ENCODE data around the gene CDH13. TPM values are rescaled to one million over a fixed set of nuclear protein-coding genes. Genes with fewer than 3 reads are reported as not detected.

CDH13 gene
- total and polyA plus RNA-seq, 2 experiments from 2014 or later: 1.6 to 4.4 TPM

DNA sequence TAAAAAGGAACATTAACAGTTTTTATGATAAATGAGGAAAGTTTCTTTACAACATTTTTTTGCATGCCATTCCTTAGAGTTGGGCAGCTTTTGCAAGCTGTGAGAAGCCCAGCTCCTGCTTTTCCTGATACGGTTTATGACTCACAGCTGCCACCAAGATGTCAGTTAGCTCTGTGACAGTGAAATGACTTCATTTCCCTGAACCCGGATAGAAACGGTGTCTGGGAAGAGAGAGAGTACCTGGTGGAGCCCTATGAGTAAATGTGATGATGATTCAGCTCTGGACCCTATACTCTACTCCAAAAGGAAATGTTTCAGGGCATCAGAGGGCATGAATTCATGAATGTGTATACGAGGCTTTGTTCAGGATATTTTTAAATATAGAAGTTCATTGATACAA is 814.7 kb downstream of the CDH13 start:
- TF ChIP-seq STAT1 (IDR thresholded peaks at IDR 0.05; ENCODE audit: unreplicated experiment) (no peak), JUNB (IDR thresholded peaks at IDR 0.05; ENCODE audit: unreplicated experiment) (no peak), ZNF114 (CRISPR knock-in tag; IDR thresholded peaks at IDR 0.05) (no peak), ZNF462 (CRISPR knock-in tag; IDR thresholded peaks at IDR 0.05) (no peak), EZH2phosphoT487 (IDR thresholded peaks at IDR 0.05; ENCODE audit: unreplicated experiment) (no peak), POLR2AphosphoS5 (IDR thresholded peaks at IDR 0.05; ENCODE audit: low read depth) (no peak), CREB1 (CRISPR knock-in tag; IDR thresholded peaks at IDR 0.05; ENCODE audit: low read depth) (no peak), NANOG (IDR thresholded peaks at IDR 0.05; ENCODE audit: borderline replicate concordance) (no peak), ZNF331 (CRISPR knock-in tag; IDR thresholded peaks at IDR 0.05; ENCODE audit: low read depth) (no peak), ETS1 (IDR thresholded peaks at IDR 0.05) (no peak), EZH2 (IDR thresholded peaks at IDR 0.05; ENCODE audit: low read depth, unreplicated experiment) (no peak), CTCF (conservative IDR thresholded peaks at IDR 0.05; ENCODE audit: low read depth in 2 of 2) (no peak)
- TF ChIP-seq, protein P1, sequence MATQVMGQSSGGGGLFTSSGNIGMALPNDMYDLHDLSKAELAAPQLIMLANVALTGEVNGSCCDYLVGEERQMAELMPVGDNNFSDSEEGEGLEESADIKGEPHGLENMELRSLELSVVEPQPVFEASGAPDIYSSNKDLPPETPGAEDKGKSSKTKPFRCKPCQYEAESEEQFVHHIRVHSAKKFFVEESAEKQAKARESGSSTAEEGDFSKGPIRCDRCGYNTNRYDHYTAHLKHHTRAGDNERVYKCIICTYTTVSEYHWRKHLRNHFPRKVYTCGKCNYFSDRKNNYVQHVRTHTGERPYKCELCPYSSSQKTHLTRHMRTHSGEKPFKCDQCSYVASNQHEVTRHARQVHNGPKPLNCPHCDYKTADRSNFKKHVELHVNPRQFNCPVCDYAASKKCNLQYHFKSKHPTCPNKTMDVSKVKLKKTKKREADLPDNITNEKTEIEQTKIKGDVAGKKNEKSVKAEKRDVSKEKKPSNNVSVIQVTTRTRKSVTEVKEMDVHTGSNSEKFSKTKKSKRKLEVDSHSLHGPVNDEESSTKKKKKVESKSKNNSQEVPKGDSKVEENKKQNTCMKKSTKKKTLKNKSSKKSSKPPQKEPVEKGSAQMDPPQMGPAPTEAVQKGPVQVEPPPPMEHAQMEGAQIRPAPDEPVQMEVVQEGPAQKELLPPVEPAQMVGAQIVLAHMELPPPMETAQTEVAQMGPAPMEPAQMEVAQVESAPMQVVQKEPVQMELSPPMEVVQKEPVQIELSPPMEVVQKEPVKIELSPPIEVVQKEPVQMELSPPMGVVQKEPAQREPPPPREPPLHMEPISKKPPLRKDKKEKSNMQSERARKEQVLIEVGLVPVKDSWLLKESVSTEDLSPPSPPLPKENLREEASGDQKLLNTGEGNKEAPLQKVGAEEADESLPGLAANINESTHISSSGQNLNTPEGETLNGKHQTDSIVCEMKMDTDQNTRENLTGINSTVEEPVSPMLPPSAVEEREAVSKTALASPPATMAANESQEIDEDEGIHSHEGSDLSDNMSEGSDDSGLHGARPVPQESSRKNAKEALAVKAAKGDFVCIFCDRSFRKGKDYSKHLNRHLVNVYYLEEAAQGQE (IDR thresholded peaks at IDR 0.05; ENCODE audit: unreplicated experiment): no peak
- no peak for DNase-seq (ENCODE audit: low spot score)

More for the DNA sequence above, 814.7 kb downstream of the CDH13 start:
- H3K27me3 ChIP-seq (ENCODE audit: insufficient read depth): no peaks in the 10 kb centered on the region
- H3K27ac ChIP-seq (ENCODE audit: low read depth): no peak overlapping the region
- H4K20me1 ChIP-seq (replicated peaks; ENCODE audit: insufficient read depth): no peaks in the 10 kb centered on the region
- H3K27me3 Mint-ChIP-seq (ENCODE audit: insufficient read depth, low read depth, poor library complexity): peaks cover 2% of the 10 kb centered on the region
- H3K4me2 ChIP-seq: no peak overlapping the region
- no peak overlapping the region for H3K4me3 ChIP-seq
- H3K27ac Mint-ChIP-seq: no peak overlapping the region
- H3K9me3 Mint-ChIP-seq: no peaks in the 10 kb centered on the region
- no peaks in the 10 kb centered on the region for H3K4me1 ChIP-seq (ENCODE audit: insufficient read depth)
- H3K4me3 Mint-ChIP-seq: no peak overlapping the region
- H3K9me2 ChIP-seq (ENCODE audit: insufficient read depth): no peaks in the 10 kb centered on the region
- H2AFZ ChIP-seq: no peak overlapping the region
- ATAC-seq: no peak
- H3K4me1 Mint-ChIP-seq: no peaks in the 10 kb centered on the region
- H3K79me2 ChIP-seq (replicated peaks; ENCODE audit: insufficient read depth): no peaks in the 10 kb centered on the region
- H3K36me3 Mint-ChIP-seq (ENCODE audit: low read depth): no peaks in the 10 kb centered on the region
- H3K36me3 ChIP-seq (ENCODE audit: insufficient read depth): no peaks in the 10 kb centered on the region
- no peaks in the 10 kb centered on the region for H3F3A ChIP-seq (replicated peaks; ENCODE audit: low read depth)

Measured in GM23338 (cell line).